ENCODE results near the gene FBXO30.

GRCh38 chr6:145789443-145789842 lies 25.2 kb downstream of the FBXO30 start:
- TF ChIP-seq ELF4 (IDR thresholded peaks at IDR 0.05) (no peak), FOXM1 (IDR thresholded peaks at IDR 0.05; ENCODE audit: borderline replicate concordance) (no peak), SUZ12 (IDR thresholded peaks at IDR 0.05) (no peak), BHLHE40 (IDR thresholded peaks at IDR 0.05; ENCODE audit: borderline replicate concordance) (no peak), SP1 (IDR thresholded peaks at IDR 0.05) (no peak), PKNOX1 (IDR thresholded peaks at IDR 0.05) (no peak), ARNT (IDR thresholded peaks at IDR 0.05) (no peak), HDGF (IDR thresholded peaks at IDR 0.05; ENCODE audit: borderline replicate concordance) (no peak), TARDBP (IDR thresholded peaks at IDR 0.05) (no peak), FOXA1 (IDR thresholded peaks at IDR 0.05) (no peak), FOXK2 (IDR thresholded peaks at IDR 0.05) (no peak), ZNF384 (IDR thresholded peaks at IDR 0.05) (no peak), NFRKB (IDR thresholded peaks at IDR 0.05) (no peak), CTBP1 (IDR thresholded peaks at IDR 0.05; ENCODE audit: borderline replicate concordance) (no peak)

Data from HEK293T (cell line).